ENCODE data around the gene TBL3.
A peak's percentile ranks its signal among the peaks of the same experiment; 100 is the strongest.

Gene TBL3

DNA sequence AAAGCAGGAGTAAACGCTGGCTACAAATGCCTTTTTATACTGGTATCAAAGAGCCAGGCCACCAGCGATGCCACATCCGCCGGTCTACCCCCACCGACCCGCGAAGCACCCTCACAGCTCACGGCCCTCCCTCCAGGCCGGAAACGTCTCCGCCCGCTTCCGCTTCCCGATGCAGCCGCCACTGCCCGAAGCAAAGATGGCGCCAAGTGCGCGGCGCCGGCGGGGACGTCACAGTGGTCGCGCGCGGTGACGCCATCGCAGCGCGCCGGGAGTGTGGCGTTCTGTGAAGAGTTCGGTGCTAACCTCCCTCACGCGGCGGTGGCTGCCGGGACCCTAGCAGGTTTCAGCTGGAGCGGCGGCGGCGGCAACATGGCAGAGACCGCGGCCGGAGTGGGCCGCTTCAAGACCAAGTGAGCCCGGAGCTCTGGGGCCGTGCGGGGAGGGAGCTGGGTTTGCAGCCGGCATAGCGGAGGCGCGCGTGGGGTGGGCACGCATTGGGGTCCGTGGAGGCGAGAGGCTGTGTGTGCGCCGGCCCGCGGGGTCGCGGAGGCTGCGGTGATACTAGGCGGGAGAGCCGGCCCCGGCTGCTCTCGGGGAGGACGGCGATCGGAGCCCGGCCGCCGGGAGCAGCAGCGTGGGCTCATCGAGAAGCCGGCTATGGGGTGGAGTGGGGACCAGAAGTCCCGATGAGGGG is at the start of gene TBL3:
Gene TBL3 (plus strand): TSS at position 258 of the 694 bp plus-strand sequence. CDS start 112 bp downstream, at position 370.
- peak; percentile 92 for DNase-seq
- H3K27ac ChIP-seq, result peak within 1 kb of the TSS; percentile 73
- peak within 1 kb of the TSS; percentile 76 for H3K4me3 ChIP-seq (ENCODE audit: low read depth, low read length)
- H3K36me3 ChIP-seq, result peaks cover 33% of the 10 kb centered on the region
- H3K27me3 ChIP-seq (ENCODE audit: insufficient read depth, low read depth, severe bottlenecking), result no peaks in the 10 kb centered on the region
- H3K9me3 ChIP-seq (ENCODE audit: severe bottlenecking), result no peaks in the 10 kb centered on the region
- TF ChIP-seq, protein P1, sequence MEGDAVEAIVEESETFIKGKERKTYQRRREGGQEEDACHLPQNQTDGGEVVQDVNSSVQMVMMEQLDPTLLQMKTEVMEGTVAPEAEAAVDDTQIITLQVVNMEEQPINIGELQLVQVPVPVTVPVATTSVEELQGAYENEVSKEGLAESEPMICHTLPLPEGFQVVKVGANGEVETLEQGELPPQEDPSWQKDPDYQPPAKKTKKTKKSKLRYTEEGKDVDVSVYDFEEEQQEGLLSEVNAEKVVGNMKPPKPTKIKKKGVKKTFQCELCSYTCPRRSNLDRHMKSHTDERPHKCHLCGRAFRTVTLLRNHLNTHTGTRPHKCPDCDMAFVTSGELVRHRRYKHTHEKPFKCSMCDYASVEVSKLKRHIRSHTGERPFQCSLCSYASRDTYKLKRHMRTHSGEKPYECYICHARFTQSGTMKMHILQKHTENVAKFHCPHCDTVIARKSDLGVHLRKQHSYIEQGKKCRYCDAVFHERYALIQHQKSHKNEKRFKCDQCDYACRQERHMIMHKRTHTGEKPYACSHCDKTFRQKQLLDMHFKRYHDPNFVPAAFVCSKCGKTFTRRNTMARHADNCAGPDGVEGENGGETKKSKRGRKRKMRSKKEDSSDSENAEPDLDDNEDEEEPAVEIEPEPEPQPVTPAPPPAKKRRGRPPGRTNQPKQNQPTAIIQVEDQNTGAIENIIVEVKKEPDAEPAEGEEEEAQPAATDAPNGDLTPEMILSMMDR (IDR thresholded peaks at IDR 0.05; ENCODE audit: low read depth, low read length), result no peak

DNA sequence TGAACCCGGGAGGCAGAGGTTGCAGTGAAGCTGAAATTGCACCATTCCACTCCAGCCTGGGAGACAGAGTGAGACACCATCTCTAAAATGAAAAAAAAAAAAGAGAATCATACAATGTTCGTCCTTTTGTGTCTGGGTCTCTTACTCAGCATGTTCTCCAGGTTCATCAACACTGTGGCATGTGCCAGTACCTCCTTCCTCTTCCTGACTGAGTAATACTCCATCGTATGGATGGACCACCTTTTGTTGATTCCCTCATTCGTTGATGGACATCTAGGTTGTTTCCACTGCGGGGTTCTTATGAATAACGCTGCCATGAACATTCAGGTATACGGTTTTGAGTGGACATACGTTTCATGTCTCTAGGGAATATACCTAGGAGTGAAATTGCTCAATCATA is 49.5 kb upstream of the TBL3 start:
- TF ChIP-seq, protein P1 (IDR thresholded peaks at IDR 0.05; ENCODE audit: low read depth, low read length), result no peak
- Histone ChIP-seq H3K27me3 (ENCODE audit: insufficient read depth, low read depth, severe bottlenecking) (peaks cover 33% of the 10 kb centered on the region), H3K36me3 (no peaks in the 10 kb centered on the region), H3K27ac (no peak overlapping the region), H3K4me3 (ENCODE audit: low read depth, low read length) (no peak overlapping the region), H3K9me3 (ENCODE audit: severe bottlenecking) (no peaks in the 10 kb centered on the region)
- DNase-seq, result no peak

DNA sequence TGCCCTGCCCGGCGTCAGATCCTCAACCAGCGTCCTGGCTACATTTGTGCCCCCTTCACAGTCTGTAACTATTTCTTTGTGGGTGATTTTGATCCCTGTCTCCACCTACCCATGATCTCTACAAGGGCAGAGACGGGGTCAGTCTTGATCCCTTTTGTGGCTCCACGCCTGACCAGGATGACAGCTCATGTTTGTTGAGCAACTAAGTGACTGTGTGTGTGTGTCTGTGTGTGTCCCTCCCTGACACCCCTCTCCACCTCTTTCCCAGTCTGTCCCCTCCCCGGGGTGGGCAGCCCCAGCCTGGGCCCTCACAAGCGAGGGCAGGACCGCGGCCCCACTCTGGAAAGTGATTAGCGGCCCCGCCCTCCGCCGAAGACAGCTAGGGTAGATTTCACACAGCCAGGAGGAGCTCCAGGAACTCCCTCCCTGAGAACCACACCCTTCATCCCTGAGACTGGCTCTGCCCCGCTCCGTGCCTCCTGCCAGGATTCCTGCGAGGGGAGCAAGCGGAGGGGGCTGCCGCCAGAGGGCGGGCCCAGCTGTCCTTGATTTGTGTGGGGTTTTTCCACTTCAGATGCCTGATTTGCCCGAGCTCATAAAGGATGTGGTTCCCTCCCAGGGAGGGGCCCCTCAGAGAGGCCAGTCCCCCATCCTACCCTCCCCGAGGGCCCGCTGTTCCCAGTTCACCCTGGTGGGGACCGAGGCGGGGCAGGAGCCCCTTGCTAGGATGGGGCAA is 48.4 kb upstream of the TBL3 start:
- Histone ChIP-seq H3K36me3 (no peaks in the 10 kb centered on the region), H3K27ac (no peak overlapping the region), H3K27me3 (ENCODE audit: insufficient read depth, low read depth, severe bottlenecking) (peaks cover 26% of the 10 kb centered on the region), H3K9me3 (ENCODE audit: severe bottlenecking) (no peaks in the 10 kb centered on the region), H3K4me3 (ENCODE audit: low read depth, low read length) (no peak overlapping the region)
- TF ChIP-seq, protein P1 (IDR thresholded peaks at IDR 0.05; ENCODE audit: low read depth, low read length), result peak; percentile 61
- peak; percentile 81 for DNase-seq

DNA sequence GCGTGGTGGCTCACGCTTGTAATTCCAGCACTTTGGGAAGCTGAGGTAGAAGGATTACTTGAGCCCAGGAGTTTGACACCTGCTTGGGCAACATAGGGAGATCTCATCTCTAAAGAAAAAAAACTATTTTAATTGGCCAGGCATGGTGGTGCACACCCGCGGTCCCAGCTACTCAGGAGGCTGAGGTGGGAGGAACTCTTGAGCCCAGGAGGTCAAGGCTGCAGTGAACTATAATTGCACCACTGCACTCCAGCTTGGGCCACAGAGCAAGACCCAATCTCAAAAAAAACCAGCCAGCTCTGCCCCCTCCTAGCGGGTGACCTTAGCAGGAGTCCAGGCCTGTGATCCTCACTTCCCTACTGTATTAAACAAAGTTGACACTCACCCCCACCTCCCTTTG is 47.8 kb upstream of the TBL3 start:
- TF ChIP-seq, protein P1 (IDR thresholded peaks at IDR 0.05; ENCODE audit: low read depth, low read length), result no peak
- Histone ChIP-seq H3K9me3 (ENCODE audit: severe bottlenecking) (no peaks in the 10 kb centered on the region), H3K4me3 (ENCODE audit: low read depth, low read length) (no peak overlapping the region), H3K27me3 (ENCODE audit: insufficient read depth, low read depth, severe bottlenecking) (peaks cover 20% of the 10 kb centered on the region), H3K27ac (no peak overlapping the region), H3K36me3 (no peaks in the 10 kb centered on the region)
- no peak for DNase-seq

DNA sequence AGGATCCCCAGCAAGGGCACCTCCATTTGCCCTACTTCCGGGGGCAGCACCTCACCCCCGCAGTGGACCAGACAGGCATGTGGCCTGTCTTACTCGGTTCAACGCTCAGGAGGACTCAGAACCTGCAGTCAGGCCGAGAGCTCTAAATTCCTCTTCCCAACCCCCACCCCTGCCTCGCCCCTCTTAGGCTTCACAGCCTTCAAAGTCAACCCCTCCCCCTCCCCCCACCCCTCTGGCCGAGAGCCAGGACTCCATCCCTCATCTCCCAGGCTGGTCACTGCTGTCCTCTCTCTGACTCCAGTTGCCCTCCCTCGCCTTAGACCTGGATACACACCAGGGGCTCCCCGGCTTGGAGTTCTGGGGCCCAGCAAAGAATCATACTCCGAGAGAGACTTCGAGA is 45.6 kb upstream of the TBL3 start:
- peaks cover 4% of the 10 kb centered on the region for H3K27me3 ChIP-seq (ENCODE audit: insufficient read depth, low read depth, severe bottlenecking)
- H3K36me3 ChIP-seq, result no peaks in the 10 kb centered on the region
- no peak overlapping the region for H3K4me3 ChIP-seq (ENCODE audit: low read depth, low read length)
- no peak overlapping the region for H3K27ac ChIP-seq
- no peaks in the 10 kb centered on the region for H3K9me3 ChIP-seq (ENCODE audit: severe bottlenecking)
- TF ChIP-seq, protein P1 (IDR thresholded peaks at IDR 0.05; ENCODE audit: low read depth, low read length), result no peak
- no peak for DNase-seq
